ENCODE data around the gene OGFOD3. TPM values are rescaled to one million over a fixed set of nuclear protein-coding genes. Genes with fewer than 3 reads are reported as not detected.

The OGFOD3 gene
- total RNA-seq, 2 donors from 2014 or later = 26.4 to 32.4 TPM

DNA sequence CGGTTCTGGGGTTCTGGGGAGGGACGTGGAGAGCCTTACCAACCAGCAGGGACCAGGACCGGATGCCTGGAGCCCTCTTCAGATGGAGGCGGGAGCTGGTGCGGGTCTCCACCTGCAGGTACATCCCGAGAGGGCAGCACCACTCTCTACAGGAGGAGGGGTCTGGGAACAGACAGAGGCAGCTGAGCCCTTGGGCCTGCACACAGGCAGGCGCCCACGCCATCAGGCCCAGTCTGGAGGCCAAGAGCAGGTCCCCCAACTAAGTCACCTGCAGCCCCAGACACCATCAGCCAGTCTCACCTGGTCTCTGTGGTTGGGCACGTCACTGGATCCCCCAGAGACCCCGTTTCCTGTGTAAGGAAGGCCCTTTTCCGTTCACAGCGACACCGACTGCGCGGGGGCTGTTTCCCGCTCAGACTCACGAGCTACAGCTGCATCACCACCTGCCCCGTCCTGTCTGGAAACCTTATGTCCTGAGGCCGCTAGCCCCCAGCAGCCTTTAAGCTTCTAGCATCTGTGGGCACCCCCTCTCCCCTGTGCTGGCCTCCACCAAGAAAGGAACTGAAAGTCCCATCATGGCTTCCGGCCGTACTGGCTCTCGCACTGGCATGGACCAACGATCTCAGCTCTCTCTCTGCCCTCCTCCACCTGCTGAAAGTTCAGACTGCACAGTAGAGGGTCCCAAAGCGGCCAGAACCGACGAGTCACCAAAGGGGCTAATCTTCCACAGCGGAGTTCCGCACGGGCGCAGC is 30.9 kb upstream of the OGFOD3 start:
- Histone ChIP-seq H3K27me3 (no peaks in the 10 kb centered on the region), H3K4me1 (peaks cover 0 to 35% of the 10 kb centered on the region in 2 donors), H3K4me3 (peak overlapping the region; percentile 87 to 91), H3K36me3 (no peaks in the 10 kb centered on the region), H3K9me3 (no peaks in the 10 kb centered on the region), H3K27ac (peak overlapping the region; percentile 84 to 93)
- TF ChIP-seq, protein P1, sequence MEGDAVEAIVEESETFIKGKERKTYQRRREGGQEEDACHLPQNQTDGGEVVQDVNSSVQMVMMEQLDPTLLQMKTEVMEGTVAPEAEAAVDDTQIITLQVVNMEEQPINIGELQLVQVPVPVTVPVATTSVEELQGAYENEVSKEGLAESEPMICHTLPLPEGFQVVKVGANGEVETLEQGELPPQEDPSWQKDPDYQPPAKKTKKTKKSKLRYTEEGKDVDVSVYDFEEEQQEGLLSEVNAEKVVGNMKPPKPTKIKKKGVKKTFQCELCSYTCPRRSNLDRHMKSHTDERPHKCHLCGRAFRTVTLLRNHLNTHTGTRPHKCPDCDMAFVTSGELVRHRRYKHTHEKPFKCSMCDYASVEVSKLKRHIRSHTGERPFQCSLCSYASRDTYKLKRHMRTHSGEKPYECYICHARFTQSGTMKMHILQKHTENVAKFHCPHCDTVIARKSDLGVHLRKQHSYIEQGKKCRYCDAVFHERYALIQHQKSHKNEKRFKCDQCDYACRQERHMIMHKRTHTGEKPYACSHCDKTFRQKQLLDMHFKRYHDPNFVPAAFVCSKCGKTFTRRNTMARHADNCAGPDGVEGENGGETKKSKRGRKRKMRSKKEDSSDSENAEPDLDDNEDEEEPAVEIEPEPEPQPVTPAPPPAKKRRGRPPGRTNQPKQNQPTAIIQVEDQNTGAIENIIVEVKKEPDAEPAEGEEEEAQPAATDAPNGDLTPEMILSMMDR (IDR thresholded peaks at IDR 0.05) = no peak
- DNase-seq (ENCODE audit: low spot score) = no peak

DNA sequence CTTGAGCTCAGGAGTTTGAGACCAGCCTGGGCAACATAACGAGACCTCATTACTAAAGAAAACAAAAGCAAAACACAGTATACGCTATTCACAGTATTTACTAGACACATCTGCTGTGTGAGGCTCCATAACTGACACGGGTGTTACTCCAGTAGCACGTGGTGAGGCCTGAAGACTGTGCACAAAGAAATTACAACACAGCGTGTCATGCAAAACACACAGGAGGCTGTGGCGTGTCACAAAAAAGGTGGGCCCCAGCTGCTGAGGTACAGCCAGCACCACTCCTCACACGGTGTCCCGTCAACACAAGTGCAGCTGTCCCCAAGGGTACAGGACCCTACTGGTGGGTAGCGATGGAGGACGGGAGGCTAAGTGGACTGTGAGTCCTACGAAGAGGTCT is 29.5 kb upstream of the OGFOD3 start:
- no peaks in the 10 kb centered on the region for H3K27me3 ChIP-seq
- no peak overlapping the region for H3K27ac ChIP-seq
- H3K4me1 ChIP-seq = peaks cover 0 to 35% of the 10 kb centered on the region in 2 donors
- no peaks in the 10 kb centered on the region for H3K9me3 ChIP-seq
- TF ChIP-seq, protein P1 (IDR thresholded peaks at IDR 0.05) = no peak
- H3K4me3 ChIP-seq = no peak overlapping the region
- no peaks in the 10 kb centered on the region for H3K36me3 ChIP-seq
- no peak for DNase-seq (ENCODE audit: low spot score)

DNA sequence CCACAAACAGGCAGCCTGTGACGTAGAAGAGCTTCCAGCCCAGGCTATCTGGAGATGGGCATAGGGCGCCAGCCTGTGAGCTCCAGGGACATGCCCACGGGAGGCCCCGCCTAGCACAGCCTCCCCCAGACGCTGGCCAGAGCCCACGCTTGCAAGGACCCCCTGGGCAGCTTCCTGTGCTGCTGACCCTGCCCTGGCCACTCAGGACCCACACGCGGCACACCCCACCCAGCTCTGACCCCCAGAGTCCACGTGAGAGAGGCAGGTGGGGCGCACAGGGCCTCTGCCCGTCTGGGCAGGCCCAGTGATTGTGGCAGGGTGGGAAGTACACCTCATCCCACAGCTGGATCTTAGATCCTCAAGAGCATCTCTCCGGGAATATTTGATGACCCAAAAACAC is 28.3 kb upstream of the OGFOD3 start:
- peaks cover 0 to 33% of the 10 kb centered on the region in 2 donors for H3K4me1 ChIP-seq
- no peak for DNase-seq (ENCODE audit: low spot score)
- H3K27me3 ChIP-seq = no peaks in the 10 kb centered on the region
- H3K27ac ChIP-seq = no peak overlapping the region
- H3K9me3 ChIP-seq = no peaks in the 10 kb centered on the region
- no peaks in the 10 kb centered on the region for H3K36me3 ChIP-seq
- no peak overlapping the region for H3K4me3 ChIP-seq
- TF ChIP-seq, protein P1 (IDR thresholded peaks at IDR 0.05) = no peak

DNA sequence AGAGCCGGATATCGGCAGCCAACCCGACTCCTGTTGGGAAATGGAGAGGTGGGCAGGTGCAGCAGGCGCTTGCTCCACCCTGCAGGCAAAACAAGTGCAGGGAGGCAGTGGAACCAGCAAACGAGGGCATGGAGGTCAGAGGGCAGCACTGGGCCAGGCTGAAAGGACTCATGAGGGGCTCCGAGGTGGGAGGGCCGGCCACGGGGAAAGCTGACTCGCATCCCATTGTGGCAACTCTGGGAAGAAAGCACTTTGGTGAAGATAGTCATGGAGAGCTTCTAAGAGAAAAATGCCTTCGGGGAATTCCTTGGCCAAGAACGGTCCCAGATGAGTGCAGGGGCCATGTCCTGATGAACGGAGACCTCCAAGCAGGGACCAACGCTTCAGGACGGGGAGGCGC is 27.7 kb upstream of the OGFOD3 start:
- no peak overlapping the region for H3K27ac ChIP-seq
- TF ChIP-seq, protein P1 (IDR thresholded peaks at IDR 0.05) = no peak
- peaks cover 0 to 29% of the 10 kb centered on the region in 2 donors for H3K4me1 ChIP-seq
- H3K27me3 ChIP-seq = no peaks in the 10 kb centered on the region
- no peak for DNase-seq (ENCODE audit: low spot score)
- H3K36me3 ChIP-seq = no peaks in the 10 kb centered on the region
- no peak overlapping the region for H3K4me3 ChIP-seq
- H3K9me3 ChIP-seq = no peaks in the 10 kb centered on the region

DNA sequence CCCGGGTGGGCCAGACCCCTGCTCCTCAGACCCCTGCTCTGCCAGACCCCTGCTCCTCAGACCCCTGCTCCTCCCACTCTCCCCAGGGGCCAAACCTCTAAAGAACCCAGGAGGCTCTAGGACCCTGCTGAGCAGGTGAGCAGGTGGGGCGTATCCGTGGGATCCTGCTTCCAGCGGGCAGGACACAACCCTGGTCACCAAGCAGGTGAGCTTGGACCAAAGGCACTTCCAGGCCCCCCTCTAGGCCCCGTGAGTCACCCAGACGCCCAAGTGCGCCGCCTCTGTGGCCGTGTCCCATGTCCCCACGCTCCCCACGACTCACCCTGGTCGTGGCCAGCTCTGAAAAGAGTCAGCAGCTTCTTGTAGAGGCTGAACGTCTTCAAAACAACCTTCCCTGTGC is 27.2 kb upstream of the OGFOD3 start:
- peaks cover 0 to 32% of the 10 kb centered on the region in 2 donors for H3K4me1 ChIP-seq
- no peaks in the 10 kb centered on the region for H3K9me3 ChIP-seq
- no peaks in the 10 kb centered on the region for H3K27me3 ChIP-seq
- H3K4me3 ChIP-seq = no peak overlapping the region
- no peak for DNase-seq (ENCODE audit: low spot score)
- TF ChIP-seq, protein P1 (IDR thresholded peaks at IDR 0.05) = no peak
- no peak overlapping the region for H3K27ac ChIP-seq
- no peaks in the 10 kb centered on the region for H3K36me3 ChIP-seq
